HCT116 (cell line): ENCODE data around the gene ENDOG. TPM values are rescaled to one million over a fixed set of nuclear protein-coding genes. Genes with fewer than 3 reads are reported as not detected.
"Not testable (repeated sequence)": the region's sequence is repeated elsewhere in the genome, so short reads cannot be mapped to it uniquely, and the experiment has no call there.

ENCODE experiments used
- ATAC-seq: fragments of 200-7000 bp; cut with Tn5 transposase; 2 replicates; pipeline ENCODE4 v1.9.1; 2020; ENCODE audit warnings: mild to moderate bottlenecking, moderate library complexity
- BruUV-seq: library from RNA; stranded (reverse); fragments of 400-500 nt; replicated peaks from 2 replicates; lab custom pipeline; 2021; lab: Mats Ljungman, UMichigan
- CTCF ChIA-PET: fragments of 300-600 bp; sonication (Branson Sonifier 250); formaldehyde crosslinking; loops from one replicate; lab custom pipeline; 2021; ENCODE audit warnings: antibody characterized with exemption; lab: Charles Lee
- POLR2A ChIA-PET: fragments of 300-600, 350-600 bp; sonication (Branson Sonifier 250); formaldehyde crosslinking; loops from one replicate; lab custom pipeline; 2021; ENCODE audit warnings: antibody characterized with exemption; lab: Charles Lee
- RAD21 ChIA-PET, 2 experiments: fragments of 300-600 bp; sonication (Branson Sonifier 250); formaldehyde crosslinking; loops; one replicate each; lab custom pipeline; 2023; ENCODE audit warnings: low total read pairs in 2 of 2; ENCODE audit not compliant: uncharacterized antibody in 2 of 2, unreplicated experiment in 2 of 2, low non-redundant PET in 1 of 2; lab: Charles Lee
- DNase-seq: peaks from one replicate; pipeline ENCODE4 v3.0.0-alpha.2; 2010; ENCODE audit warnings: low read depth, low spot score
- H2AFZ ChIP-seq: fragments of 200-600 bp; shearing (Covaris generic), sonication (generic); 2 replicates; pipeline ENCODE4 v1.6.1; 2017; ENCODE audit warnings: low read depth, mixed run types, mixed read lengths, antibody characterized with exemption, low read length; ENCODE audit not compliant: poor library complexity, severe bottlenecking
- H3K27ac ChIP-seq: 2 replicates; pipeline ENCODE4 v1.5.1; 2012; ENCODE audit warnings: low read depth, low read length
- H3K27me3 ChIP-seq: fragments of 200-600 bp; sonication (generic); 2 replicates; pipeline ENCODE4 v1.6.1; 2016; ENCODE audit warnings: mixed run types, low read length, mixed read lengths; ENCODE audit not compliant: insufficient read depth
- H3K36me3 ChIP-seq, 2 experiments: fragments of 200-500 bp in 1 of 2; fragments of 200-600 bp in 1 of 2; sonication (Bioruptor generic) in 1 of 2; sonication (generic) in 1 of 2; 2 replicates each; pipeline versions ENCODE4 v1.5.1 to v1.6.1; 2014 to 2016; ENCODE audit warnings: low read length in 2 of 2, inconsistent platforms in 1 of 2, mixed read lengths in 1 of 2, mixed run types in 1 of 2; ENCODE audit not compliant: insufficient read depth in 2 of 2, control insufficient read depth in 1 of 2
- H3K4me1 ChIP-seq, 2 experiments: fragments of 200-600 bp in 1 of 2; sonication (generic) in 1 of 2; 2 replicates each; pipeline versions ENCODE4 v1.5.1 to v1.6.1; 2012 to 2017; ENCODE audit warnings: low read length in 2 of 2, inconsistent platforms in 1 of 2, mild to moderate bottlenecking in 1 of 2, mixed read lengths in 1 of 2, mixed run types in 1 of 2, moderate library complexity in 1 of 2; ENCODE audit not compliant: insufficient read depth in 2 of 2, control insufficient read depth in 1 of 2
- H3K4me2 ChIP-seq: fragments of 200-600 bp; sonication (generic); 2 replicates; pipeline ENCODE4 v1.6.1; 2017; ENCODE audit warnings: mixed run types, low read length, mixed read lengths
- H3K4me3 ChIP-seq, 2 experiments: fragments of 200-600 bp in 1 of 2; sonication (generic) in 1 of 2; replicated peaks in 1 of 2; 2 replicates each; pipeline ENCODE4 v1.5.1; 2011 to 2016; ENCODE audit warnings: low read length in 2 of 2, control low read depth in 1 of 2, low read depth in 1 of 2, mild to moderate bottlenecking in 1 of 2, mixed read lengths in 1 of 2, mixed run types in 1 of 2
- H3K79me2 ChIP-seq: fragments of 200-600 bp; sonication (generic); 2 replicates; pipeline ENCODE4 v1.6.1; 2017; ENCODE audit warnings: mild to moderate bottlenecking, mixed run types, low read length, moderate library complexity, mixed read lengths; ENCODE audit not compliant: insufficient read depth
- H3K9ac ChIP-seq: fragments of 200-600 bp; sonication (generic); 2 replicates; pipeline ENCODE4 v1.6.1; 2016; ENCODE audit warnings: low read length, mixed read lengths
- H3K9me2 ChIP-seq: fragments of 200-600 bp; sonication (generic), shearing (Covaris generic); 2 replicates; pipeline ENCODE4 v1.6.1; 2017; ENCODE audit warnings: mixed run types, mild to moderate bottlenecking, moderate library complexity; ENCODE audit not compliant: insufficient read depth
- H3K9me3 ChIP-seq, 2 experiments: fragments of 200-500 bp in 1 of 2; fragments of 200-600 bp in 1 of 2; sonication (Bioruptor generic) in 1 of 2; sonication (generic) in 1 of 2; 2 replicates each; pipeline ENCODE4 v1.6.1; 2014 to 2017; ENCODE audit warnings: low read length in 2 of 2, mixed read lengths in 2 of 2, inconsistent platforms in 1 of 2, low read depth in 1 of 2, mild to moderate bottlenecking in 1 of 2, mixed run types in 1 of 2, moderate library complexity in 1 of 2; ENCODE audit not compliant: control insufficient read depth in 1 of 2, insufficient read depth in 1 of 2
- H4K20me1 ChIP-seq: fragments of 200-600 bp; sonication (generic), shearing (Covaris generic); 2 replicates; pipeline ENCODE4 v1.6.1; 2017; ENCODE audit warnings: mixed run types, mild to moderate bottlenecking, moderate library complexity; ENCODE audit not compliant: insufficient read depth
- FOSL1 ChIP-seq: IDR thresholded peaks from 2 replicates; pipeline ENCODE4 v1.6.1; 2012; ENCODE audit warnings: low read depth
- POLR2A ChIP-seq: IDR thresholded peaks from 2 replicates; pipeline ENCODE4 v1.7.0; 2011; ENCODE audit warnings: borderline replicate concordance; ENCODE audit not compliant: insufficient read depth, insufficient read length; ENCODE audit errors: extremely low read depth
- SP1 ChIP-seq: IDR thresholded peaks from 2 replicates; pipeline ENCODE4 v1.6.1; 2012; ENCODE audit warnings: low read depth
- TCF7L2 ChIP-seq: IDR thresholded peaks from 2 replicates; pipeline ENCODE4 v1.7.0; 2011; ENCODE audit warnings: borderline replicate concordance, inconsistent platforms; ENCODE audit not compliant: insufficient read depth, insufficient read length; ENCODE audit errors: extremely low read depth
- ZBTB33 ChIP-seq: IDR thresholded peaks from 2 replicates; pipeline ENCODE4 v1.6.1; 2011; ENCODE audit warnings: mild to moderate bottlenecking, low read length, moderate library complexity; ENCODE audit not compliant: insufficient replicate concordance; ENCODE audit errors: extremely low read depth
- intact Hi-C: fragments of 100-400 bp; cut with micrococcal nuclease; formaldehyde crosslinking; loops from 2 replicates; pipeline ENCODE4 v1.10.0; 2022
- total RNA-seq: library from RNA; stranded (reverse); gene quantifications from one replicate; pipeline ENCODE4 v1.2.1, GENCODE V29; 2021; ENCODE audit not compliant: unreplicated experiment

ENDOG gene
- total RNA-seq, 1 experiment from 2014 or later = 27.2 TPM

GRCh38 chr9:128794961-128795360, 23.3 kb upstream of the ENDOG start:
- H3K9ac ChIP-seq, H3K4me1 ChIP-seq, H3K9me3 ChIP-seq, H3K4me3 ChIP-seq, H3K27ac ChIP-seq, H3K9me2 ChIP-seq, ATAC-seq, H4K20me1 ChIP-seq, H3K4me2 ChIP-seq, H2AFZ ChIP-seq, H3K27me3 ChIP-seq, intact Hi-C loops, RAD21 ChIA-PET, H3K79me2 ChIP-seq, CTCF ChIA-PET, BruUV-seq, DNase-seq, POLR2A ChIA-PET: not testable (repeated sequence)
- peaks cover 18 to 30% of the 10 kb centered on the region in 2 experiments; a peak in 3 of 4 replicates for H3K36me3 ChIP-seq

- TF ChIP-seq FOSL1 = no peak
- TF ChIP-seq SP1 = no peak
- no peak for TF ChIP-seq TCF7L2
- no peak for TF ChIP-seq ZBTB33
- no peak for TF ChIP-seq POLR2A
- RAD21 ChIA-PET = no interaction called here
- Histone ChIP-seq H3K4me1 (no peaks in the 10 kb centered on the region), H4K20me1 (no peaks in the 10 kb centered on the region), H2AFZ (no peak overlapping the region), H3K36me3 (peaks cover 21 to 26% of the 10 kb centered on the region in 2 experiments; a peak in 3 of 4 replicates), H3K9me2 (no peaks in the 10 kb centered on the region), H3K4me3 (no peak overlapping the region), H3K27me3 (no peaks in the 10 kb centered on the region), H3K4me2 (no peak overlapping the region), H3K79me2 (no peaks in the 10 kb centered on the region), H3K27ac (no peak overlapping the region), H3K9me3 (no peaks in the 10 kb centered on the region), H3K9ac (no peak overlapping the region)
- intact Hi-C loops = no loop called here
- POLR2A ChIA-PET = no interaction called here
- CTCF ChIA-PET = no interaction called here
- ATAC-seq (no peak), DNase-seq (no peak)
- no TSS peak for BruUV-seq
Observed at GRCh38 chr9:128798896-128799295, 19.4 kb upstream of the ENDOG start.
